ENCODE results near the gene CCNY. TPM values are rescaled to one million over a fixed set of nuclear protein-coding genes. Genes with fewer than 3 reads are reported as not detected.
"Not testable (repeated sequence)": the region's sequence is repeated elsewhere in the genome, so short reads cannot be mapped to it uniquely, and the experiment has no call there.

The CCNY gene
- polyA plus RNA-seq, 2 donors: 15.1 TPM

DNA sequence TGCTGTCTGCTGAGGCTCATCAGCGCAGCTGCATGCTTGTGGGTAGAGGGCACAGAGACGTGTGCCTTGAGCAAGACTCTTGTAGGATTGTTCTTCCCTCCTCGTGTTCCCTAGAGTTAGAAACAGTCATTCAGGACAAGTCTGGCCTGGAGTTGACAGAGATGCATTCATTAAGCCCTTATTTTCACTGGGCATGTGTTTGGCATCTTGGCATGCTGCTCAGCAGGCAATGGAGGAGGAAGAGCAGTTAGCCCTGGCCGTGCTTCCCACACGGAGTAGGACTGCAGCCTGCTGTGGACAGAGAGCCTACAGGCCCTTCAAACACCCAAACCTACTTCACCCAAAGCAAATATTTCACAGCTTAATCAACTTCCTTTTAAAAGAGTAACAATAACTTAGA is 195.8 kb downstream of the CCNY start:
- no peak overlapping the region for H3K27ac ChIP-seq (ENCODE audit: low read depth in 2 of 2, low read length in 1 of 2)
- WGBS, 2 donors: 92 to 94% methylated on average over 5 of the region's 5 CpGs
- peaks cover 0 to 4% of the 10 kb centered on the region in 2 donors for H3K9me3 ChIP-seq (ENCODE audit: control insufficient read depth in 2 of 2, insufficient read depth in 1 of 2, low read depth in 1 of 2, low read length in 1 of 2)
- peaks cover 0 to 29% of the 10 kb centered on the region in 2 donors for H3K36me3 ChIP-seq (ENCODE audit: control insufficient read depth in 2 of 2, insufficient read depth in 2 of 2, low read length in 1 of 2)
- no peaks in the 10 kb centered on the region for H3K27me3 ChIP-seq (ENCODE audit: control insufficient read depth in 1 of 2, insufficient read depth in 2 of 2, low read length in 2 of 2)
- no peaks in the 10 kb centered on the region for H3K4me1 ChIP-seq (ENCODE audit: control insufficient read depth in 2 of 2, insufficient read depth in 2 of 2, low read length in 1 of 2)
- no peak overlapping the region for H3K4me3 ChIP-seq (ENCODE audit: low read depth in 1 of 2, low read length in 2 of 2)

DNA sequence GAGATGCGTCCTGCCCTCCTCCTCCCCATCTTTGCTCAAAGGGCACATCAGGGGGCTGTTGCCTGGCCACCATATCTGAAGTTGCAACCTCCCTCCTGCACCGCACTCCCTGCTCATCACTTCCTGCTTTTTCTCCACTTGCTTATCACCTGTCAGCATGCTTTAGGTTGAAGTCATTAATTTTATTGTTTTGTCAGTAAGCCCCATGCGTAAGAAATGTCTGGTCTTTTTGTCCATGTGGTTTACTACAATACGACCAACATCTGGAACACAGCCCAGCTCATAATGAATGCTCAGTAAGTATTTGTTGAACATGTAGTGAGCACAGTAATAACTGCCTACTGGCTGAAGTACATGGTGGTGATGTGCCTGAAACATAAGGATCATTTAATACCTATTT is 197.3 kb downstream of the CCNY start:
- 82 to 88% methylated on average over 4 of the region's 4 CpGs for WGBS, 2 donors
- H3K36me3 ChIP-seq (ENCODE audit: control insufficient read depth in 2 of 2, insufficient read depth in 2 of 2, low read length in 1 of 2): peaks cover 0 to 29% of the 10 kb centered on the region in 2 donors

DNA sequence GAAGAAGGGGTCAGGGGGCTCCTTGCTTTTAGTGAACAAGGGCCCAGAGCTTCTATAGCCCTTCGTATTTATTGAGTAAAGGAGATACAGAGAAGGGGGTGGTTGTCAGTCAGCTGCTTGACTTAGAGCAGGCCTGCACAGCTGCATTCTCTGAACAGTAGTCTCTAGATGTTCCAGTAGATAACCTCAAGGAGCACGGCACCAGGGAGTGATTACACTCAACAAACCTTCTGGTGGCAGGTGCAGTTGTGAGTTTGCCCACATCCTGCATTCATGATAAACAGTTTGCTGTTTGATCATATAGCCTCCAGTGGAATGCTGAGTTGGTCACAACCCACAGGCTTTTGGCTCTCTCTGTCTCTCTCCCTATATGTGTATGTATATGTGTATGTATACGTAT is 198.8 kb downstream of the CCNY start:
- H3K4me3 ChIP-seq (ENCODE audit: low read depth in 1 of 2, low read length in 2 of 2): no peak overlapping the region
- no peak overlapping the region for H3K27ac ChIP-seq (ENCODE audit: low read depth in 2 of 2, low read length in 1 of 2)
- 97 to 98% methylated on average over 3 of the region's 3 CpGs for WGBS, 2 donors
- no peaks in the 10 kb centered on the region for H3K27me3 ChIP-seq (ENCODE audit: control insufficient read depth in 1 of 2, insufficient read depth in 2 of 2, low read length in 2 of 2)
- peaks cover 0 to 27% of the 10 kb centered on the region in 2 donors for H3K36me3 ChIP-seq (ENCODE audit: control insufficient read depth in 2 of 2, insufficient read depth in 2 of 2, low read length in 1 of 2)
- peaks cover 0 to 4% of the 10 kb centered on the region in 2 donors for H3K9me3 ChIP-seq (ENCODE audit: control insufficient read depth in 2 of 2, insufficient read depth in 1 of 2, low read depth in 1 of 2, low read length in 1 of 2)
- H3K4me1 ChIP-seq (ENCODE audit: control insufficient read depth in 2 of 2, insufficient read depth in 2 of 2, low read length in 1 of 2): no peaks in the 10 kb centered on the region

More for the DNA sequence above, 197.3 kb downstream of the CCNY start:
- no peaks in the 10 kb centered on the region for H3K4me1 ChIP-seq (ENCODE audit: control insufficient read depth in 2 of 2, insufficient read depth in 2 of 2, low read length in 1 of 2)
- peaks cover 0 to 4% of the 10 kb centered on the region in 2 donors for H3K9me3 ChIP-seq (ENCODE audit: control insufficient read depth in 2 of 2, insufficient read depth in 1 of 2, low read depth in 1 of 2, low read length in 1 of 2)
- no peak overlapping the region for H3K27ac ChIP-seq (ENCODE audit: low read depth in 2 of 2, low read length in 1 of 2)
- H3K27me3 ChIP-seq (ENCODE audit: control insufficient read depth in 1 of 2, insufficient read depth in 2 of 2, low read length in 2 of 2): no peaks in the 10 kb centered on the region
- H3K4me3 ChIP-seq (ENCODE audit: low read depth in 1 of 2, low read length in 2 of 2): no peak overlapping the region

DNA sequence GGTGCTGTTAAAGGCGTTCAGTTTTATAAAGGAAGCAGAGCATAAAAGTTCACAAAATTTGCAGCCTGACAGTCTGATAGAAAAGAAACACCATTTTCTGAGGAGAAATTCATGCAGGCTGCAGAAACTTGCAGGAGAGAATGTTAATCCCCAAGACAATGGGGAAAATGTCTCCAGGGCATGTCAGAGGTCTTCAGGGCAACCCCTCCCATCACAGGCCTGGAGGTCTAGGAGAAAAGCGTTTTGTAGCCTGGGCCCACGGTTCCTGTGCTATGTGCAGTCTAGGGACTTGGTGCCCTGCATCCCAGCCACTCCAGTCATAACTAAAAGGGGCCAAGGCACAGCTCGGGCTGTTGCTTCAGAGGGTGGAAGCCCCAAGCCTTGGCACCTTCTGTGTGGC is 200.5 kb downstream of the CCNY start:
- Histone ChIP-seq H3K4me3 (ENCODE audit: low read depth in 1 of 2, low read length in 2 of 2) (no peak overlapping the region), H3K36me3 (ENCODE audit: control insufficient read depth in 2 of 2, insufficient read depth in 2 of 2, low read length in 1 of 2) (peaks cover 0 to 20% of the 10 kb centered on the region in 2 donors), H3K9me3 (ENCODE audit: control insufficient read depth in 2 of 2, insufficient read depth in 1 of 2, low read depth in 1 of 2, low read length in 1 of 2) (peaks cover 0 to 4% of the 10 kb centered on the region in 2 donors), H3K4me1 (ENCODE audit: control insufficient read depth in 2 of 2, insufficient read depth in 2 of 2, low read length in 1 of 2) (no peaks in the 10 kb centered on the region), H3K27ac (ENCODE audit: low read depth in 2 of 2, low read length in 1 of 2) (no peak overlapping the region), H3K27me3 (ENCODE audit: control insufficient read depth in 1 of 2, insufficient read depth in 2 of 2, low read length in 2 of 2) (no peaks in the 10 kb centered on the region)
- WGBS, 2 donors: 95 to 96% methylated on average over 4 of the region's 4 CpGs

DNA sequence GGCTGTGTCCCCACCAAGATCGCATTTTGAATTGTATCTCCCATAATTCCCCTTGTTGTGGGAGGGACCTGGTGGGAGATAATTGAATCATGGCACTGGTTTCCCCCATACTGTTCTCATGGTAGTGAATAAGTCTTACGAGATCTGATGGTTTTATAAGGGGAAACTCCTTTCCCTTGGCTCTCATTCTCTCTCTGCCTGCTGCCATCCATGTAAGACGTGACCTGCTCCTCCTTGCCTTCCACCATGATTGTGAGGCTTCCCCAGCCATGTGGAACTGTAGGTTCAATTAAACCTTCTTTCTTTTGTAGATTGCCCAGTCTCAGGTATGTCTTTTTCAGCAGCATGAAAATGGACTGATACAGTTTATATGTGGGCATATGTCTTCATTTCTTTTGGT is 201.6 kb downstream of the CCNY start:
- 96 to 100% methylated on average over 3 of the region's 3 CpGs for WGBS, 2 donors
- not testable (repeated sequence) for H3K4me3 ChIP-seq (ENCODE audit: low read depth in 1 of 2, low read length in 2 of 2); H3K9me3 ChIP-seq (ENCODE audit: control insufficient read depth in 2 of 2, insufficient read depth in 1 of 2, low read depth in 1 of 2, low read length in 1 of 2); H3K27me3 ChIP-seq (ENCODE audit: control insufficient read depth in 1 of 2, insufficient read depth in 2 of 2, low read length in 2 of 2); H3K27ac ChIP-seq (ENCODE audit: low read depth in 2 of 2, low read length in 1 of 2); H3K4me1 ChIP-seq (ENCODE audit: control insufficient read depth in 2 of 2, insufficient read depth in 2 of 2, low read length in 1 of 2)
- H3K36me3 ChIP-seq (ENCODE audit: control insufficient read depth in 2 of 2, insufficient read depth in 2 of 2, low read length in 1 of 2): peaks cover 0 to 13% of the 10 kb centered on the region in 2 donors

DNA sequence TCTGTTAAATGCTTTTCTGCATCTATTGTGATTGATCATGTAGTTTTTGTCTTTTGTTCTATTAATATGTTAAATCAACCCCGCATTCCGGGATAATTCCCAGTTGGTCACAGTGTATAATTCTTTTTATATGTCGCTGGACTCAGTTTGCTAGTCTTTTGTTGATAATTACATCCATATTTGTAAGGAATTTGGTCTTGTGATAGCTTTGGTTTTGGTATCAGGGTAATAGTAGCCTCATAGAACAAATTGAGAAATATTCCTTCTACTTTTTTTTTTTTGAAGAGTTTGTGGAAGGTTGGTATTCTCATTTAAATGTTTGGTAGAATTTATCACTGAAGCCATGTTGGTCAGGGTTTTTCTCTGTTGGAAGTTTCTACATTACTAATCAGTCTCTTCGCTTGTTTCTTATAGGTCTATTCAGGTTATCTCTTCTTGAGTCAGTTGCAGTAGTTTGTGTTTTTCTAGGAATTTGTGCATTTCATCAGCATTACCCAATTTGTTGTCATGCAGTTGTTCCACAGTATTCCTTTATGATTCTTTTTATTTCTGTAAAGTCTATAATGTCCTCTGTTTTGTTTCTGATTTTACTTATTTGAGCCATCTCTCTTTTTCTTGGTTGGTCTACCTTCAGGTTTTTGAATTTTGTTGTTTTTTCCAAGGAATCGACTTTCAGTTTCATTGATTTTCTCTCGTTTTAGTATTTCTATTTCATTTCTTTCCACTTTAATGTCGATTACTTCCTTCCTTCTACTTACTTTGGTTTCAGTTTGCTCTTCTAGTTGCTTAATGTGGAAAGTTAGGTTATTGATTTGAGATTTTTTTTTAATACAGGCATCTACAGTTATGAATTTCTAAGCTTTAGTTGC is 204.2 kb downstream of the CCNY start:
- Histone ChIP-seq H3K4me3 (ENCODE audit: low read depth in 1 of 2, low read length in 2 of 2) (no peak overlapping the region), H3K27me3 (ENCODE audit: control insufficient read depth in 1 of 2, insufficient read depth in 2 of 2, low read length in 2 of 2) (no peaks in the 10 kb centered on the region), H3K4me1 (ENCODE audit: control insufficient read depth in 2 of 2, insufficient read depth in 2 of 2, low read length in 1 of 2) (no peaks in the 10 kb centered on the region), H3K36me3 (ENCODE audit: control insufficient read depth in 2 of 2, insufficient read depth in 2 of 2, low read length in 1 of 2) (peaks cover 0 to 6% of the 10 kb centered on the region in 2 donors), H3K9me3 (ENCODE audit: control insufficient read depth in 2 of 2, insufficient read depth in 1 of 2, low read depth in 1 of 2, low read length in 1 of 2) (no peaks in the 10 kb centered on the region), H3K27ac (ENCODE audit: low read depth in 2 of 2, low read length in 1 of 2) (no peak overlapping the region)
- WGBS, 2 donors: 86% methylated on average over 7 of the region's 7 CpGs

DNA sequence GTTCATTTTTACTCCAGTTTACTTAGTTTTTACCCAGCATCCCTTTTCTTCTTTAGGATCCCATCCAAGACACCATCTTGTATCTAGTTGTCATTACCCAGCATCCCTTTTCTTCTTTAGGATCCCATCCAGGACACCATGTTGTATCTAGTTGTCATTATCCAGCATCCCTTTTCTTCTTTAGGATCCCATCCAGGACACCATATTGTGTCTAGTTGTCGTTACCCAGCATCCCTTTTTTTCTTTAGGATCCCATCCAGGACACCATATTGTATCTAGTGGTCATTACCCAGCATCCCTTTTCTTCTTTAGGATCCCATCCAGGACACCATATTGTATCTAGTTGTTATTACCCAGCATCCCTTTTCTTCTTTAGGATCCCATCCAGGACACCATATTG is 205.4 kb downstream of the CCNY start:
- 96 to 97% methylated on average over 1 of the region's 1 CpG for WGBS, 2 donors
- no peaks in the 10 kb centered on the region for H3K27me3 ChIP-seq (ENCODE audit: control insufficient read depth in 1 of 2, insufficient read depth in 2 of 2, low read length in 2 of 2)
- peaks cover 0 to 6% of the 10 kb centered on the region in 2 donors for H3K36me3 ChIP-seq (ENCODE audit: control insufficient read depth in 2 of 2, insufficient read depth in 2 of 2, low read length in 1 of 2)
- no peak overlapping the region for H3K27ac ChIP-seq (ENCODE audit: low read depth in 2 of 2, low read length in 1 of 2)
- no peaks in the 10 kb centered on the region for H3K9me3 ChIP-seq (ENCODE audit: control insufficient read depth in 2 of 2, insufficient read depth in 1 of 2, low read depth in 1 of 2, low read length in 1 of 2)
- no peak overlapping the region for H3K4me3 ChIP-seq (ENCODE audit: low read depth in 1 of 2, low read length in 2 of 2)
- H3K4me1 ChIP-seq (ENCODE audit: control insufficient read depth in 2 of 2, insufficient read depth in 2 of 2, low read length in 1 of 2): no peaks in the 10 kb centered on the region

DNA sequence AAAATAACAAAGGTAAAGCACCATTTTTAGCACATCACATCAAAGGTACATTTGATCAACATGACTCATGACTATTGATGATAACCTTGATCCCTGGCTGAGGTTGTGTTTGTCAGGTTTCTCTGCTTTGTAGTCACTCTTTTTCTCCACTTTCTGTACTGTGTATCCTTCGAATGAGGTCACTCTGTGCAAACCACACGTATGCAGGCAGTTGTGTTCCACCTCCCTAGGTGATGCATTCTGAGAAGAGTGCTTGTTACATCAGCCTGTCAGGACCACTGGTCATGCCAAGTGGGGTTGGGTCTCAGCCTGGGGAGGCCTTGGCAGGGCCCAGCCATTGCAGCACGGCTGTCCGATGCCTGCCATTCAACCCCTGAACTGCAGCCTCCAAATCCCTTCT is 206.0 kb downstream of the CCNY start:
- WGBS, 2 donors: 93 to 95% methylated on average over 4 of the region's 4 CpGs
- Histone ChIP-seq H3K27ac (ENCODE audit: low read depth in 2 of 2, low read length in 1 of 2) (no peak overlapping the region), H3K4me1 (ENCODE audit: control insufficient read depth in 2 of 2, insufficient read depth in 2 of 2, low read length in 1 of 2) (no peaks in the 10 kb centered on the region), H3K27me3 (ENCODE audit: control insufficient read depth in 1 of 2, insufficient read depth in 2 of 2, low read length in 2 of 2) (no peaks in the 10 kb centered on the region), H3K4me3 (ENCODE audit: low read depth in 1 of 2, low read length in 2 of 2) (no peak overlapping the region), H3K36me3 (ENCODE audit: control insufficient read depth in 2 of 2, insufficient read depth in 2 of 2, low read length in 1 of 2) (peaks cover 0 to 6% of the 10 kb centered on the region in 2 donors), H3K9me3 (ENCODE audit: control insufficient read depth in 2 of 2, insufficient read depth in 1 of 2, low read depth in 1 of 2, low read length in 1 of 2) (no peaks in the 10 kb centered on the region)

DNA sequence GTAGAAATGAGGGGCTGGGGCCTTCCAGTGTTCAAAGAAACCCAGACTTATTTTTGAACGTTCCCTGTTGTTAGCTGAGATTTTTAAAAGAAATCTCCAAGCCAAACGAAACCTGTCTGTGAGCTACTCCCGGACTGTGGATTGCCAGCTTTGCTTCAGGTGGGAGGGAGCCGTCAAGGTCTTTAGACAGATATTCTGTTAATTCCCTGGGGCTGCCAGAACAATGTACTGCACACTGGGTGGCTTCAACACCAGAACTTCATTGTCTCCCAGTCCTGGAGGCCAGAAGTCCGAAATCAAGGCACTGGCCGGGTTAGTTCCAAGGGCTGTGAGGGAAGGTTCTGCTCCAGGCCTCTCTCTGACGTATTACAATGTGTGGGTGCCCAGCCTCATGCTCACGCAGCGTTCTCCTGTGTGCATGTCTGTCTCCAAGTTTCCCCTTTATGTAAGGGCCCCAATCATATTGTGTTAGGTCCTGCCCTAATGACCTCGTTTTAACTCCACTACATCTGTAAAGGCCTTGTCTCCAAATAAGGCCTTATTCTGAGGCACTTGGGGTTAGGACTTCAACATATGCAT is 208.9 kb downstream of the CCNY start:
- Histone ChIP-seq H3K36me3 (ENCODE audit: control insufficient read depth in 2 of 2, insufficient read depth in 2 of 2, low read length in 1 of 2) (peaks cover 0 to 14% of the 10 kb centered on the region in 2 donors), H3K27me3 (ENCODE audit: control insufficient read depth in 1 of 2, insufficient read depth in 2 of 2, low read length in 2 of 2) (no peaks in the 10 kb centered on the region), H3K4me3 (ENCODE audit: low read depth in 1 of 2, low read length in 2 of 2) (no peak overlapping the region), H3K27ac (ENCODE audit: low read depth in 2 of 2, low read length in 1 of 2) (no peak overlapping the region), H3K9me3 (ENCODE audit: control insufficient read depth in 2 of 2, insufficient read depth in 1 of 2, low read depth in 1 of 2, low read length in 1 of 2) (no peaks in the 10 kb centered on the region), H3K4me1 (ENCODE audit: control insufficient read depth in 2 of 2, insufficient read depth in 2 of 2, low read length in 1 of 2) (no peaks in the 10 kb centered on the region)
- WGBS, 2 donors: 89 to 90% methylated on average over 10 of the region's 10 CpGs
